Small intestine (tissue), 16 donors: ENCODE results near the gene USP17L27. TPM values are rescaled to one million over a fixed set of nuclear protein-coding genes. Genes with fewer than 3 reads are reported as not detected.
"Not testable (repeated sequence)": the region's sequence is repeated elsewhere in the genome, so short reads cannot be mapped to it uniquely, and the experiment has no call there.

Experiments
- DNase-seq, 2 donors: peaks; one replicate each; pipeline versions ENCODE4 v3.0.0 to v3.0.0-alpha.2; 2013
- FAIRE-seq: peaks from 2 replicates; lab custom pipeline; 2012; peaks lifted over from hg19 to GRCh38; lab: Jason Lieb, UNC
- H3K27ac ChIP-seq, 3 donors: one replicate each; pipeline ENCODE4 v1.5.1; 2013; ENCODE audit warnings: low read length in 2 of 3, mild to moderate bottlenecking in 2 of 3, control low read depth in 1 of 3, inconsistent platforms in 1 of 3, low read depth in 1 of 3, moderate library complexity in 1 of 3
- H3K27me3 ChIP-seq, 3 donors: one replicate each; pipeline ENCODE4 v1.6.1; 2013; ENCODE audit warnings: low read length in 3 of 3, inconsistent platforms in 1 of 3; ENCODE audit not compliant: control insufficient read depth in 3 of 3, insufficient read depth in 3 of 3
- H3K36me3 ChIP-seq, 3 donors: one replicate each; pipeline ENCODE4 v1.6.1; 2013; ENCODE audit warnings: low read length in 3 of 3, inconsistent platforms in 1 of 3, low read depth in 1 of 3, mild to moderate bottlenecking in 1 of 3, moderate library complexity in 1 of 3; ENCODE audit not compliant: control insufficient read depth in 3 of 3, insufficient read depth in 2 of 3
- H3K4me1 ChIP-seq, 3 donors: one replicate each; pipeline ENCODE4 v1.6.1; 2013; ENCODE audit warnings: low read length in 2 of 3, inconsistent platforms in 1 of 3, low read depth in 1 of 3, mild to moderate bottlenecking in 1 of 3, moderate library complexity in 1 of 3; ENCODE audit not compliant: control insufficient read depth in 3 of 3, insufficient read depth in 2 of 3
- H3K4me3 ChIP-seq, 3 donors: one replicate each; pipeline ENCODE4 v1.5.1; 2013; ENCODE audit warnings: low read length in 3 of 3, control low read depth in 1 of 3, inconsistent platforms in 1 of 3, low read depth in 1 of 3, mild to moderate bottlenecking in 1 of 3, moderate library complexity in 1 of 3
- H3K9me3 ChIP-seq, 2 donors: one replicate each; pipeline ENCODE4 v1.6.1; 2013; ENCODE audit warnings: low read depth in 1 of 2, low read length in 1 of 2; ENCODE audit not compliant: control insufficient read depth in 2 of 2, insufficient read depth in 1 of 2
- WGBS, 3 donors: extraction: QIAGEN DNeasy Blood & Tissue Kit; methylation state at CpG; one replicate each; pipeline ENCODE4 v1.1.7; 2013; 5-methylcytosine and 5-hydroxymethylcytosine counted together
- long read RNA-seq, 10 donors: transcript quantifications; one replicate each; lab custom pipeline, GENCODE V29; 2026
- polyA plus RNA-seq, 4 donors: library from polyadenylated mRNA; stranded (reverse) in 3 of 4; unstranded in 1 of 4; fragments of 200-250 nt in 3 of 4; fragments of 120-200 nt in 1 of 4; gene quantifications; one replicate each; pipeline versions ENCODE4 v1.2.1 to v1.2.3, GENCODE V29; 2013
- donor health status: healthy with polysubstance abuse.
- donor health status: control.
- donor health status: control.
- donor health status: Bipolar disorder and iron deficiency.
- donor health status: healthy.

Gene USP17L27
- not detected for polyA plus RNA-seq
- long read RNA-seq, donor 1 = 0 reads
- long read RNA-seq, donor 2 = 0 reads
- long read RNA-seq, donor 3 = 0 reads
- long read RNA-seq, donor 4 = 0 reads
- long read RNA-seq, donor 5 = 0 reads
- long read RNA-seq, donor 6 = 0 reads
- long read RNA-seq, donor 7 = 0 reads
- long read RNA-seq, donor 8 = 0 reads
- long read RNA-seq, donor 9 = 0 reads
- long read RNA-seq, donor 10 = 0 reads

DNA sequence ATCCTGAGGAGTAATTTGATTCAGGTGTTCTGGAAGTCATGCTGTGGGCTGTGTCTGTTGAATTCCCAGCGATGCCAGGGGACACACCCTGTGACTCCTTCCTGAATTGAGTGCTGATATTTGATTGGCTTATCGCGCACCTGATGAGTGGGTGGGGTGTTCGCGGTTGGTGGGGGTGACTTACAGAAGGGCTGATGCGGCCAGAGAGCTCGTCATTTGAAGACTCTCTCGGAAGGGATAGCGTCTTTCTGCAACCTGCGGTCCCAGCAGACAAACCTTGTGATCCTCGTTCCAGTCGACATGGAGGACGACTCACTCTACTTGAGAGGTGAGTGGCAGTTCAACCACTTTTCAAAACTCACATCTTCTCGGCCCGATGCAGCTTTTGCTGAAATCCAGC, at the start of gene USP17L27:
USP17L27 (plus strand) TSS at position 301 of the 400 bp plus-strand sequence; CDS start at position 301, 0 bp downstream.
- H3K27ac ChIP-seq, FAIRE-seq, H3K4me1 ChIP-seq, H3K27me3 ChIP-seq, DNase-seq, H3K36me3 ChIP-seq, H3K4me3 ChIP-seq, H3K9me3 ChIP-seq: not testable (repeated sequence)
- no CpG with 5 or more reads among the region's 15 CpGs for WGBS, 3 donors

GRCh38 chr4:9324191-9324590, 19.8 kb upstream of the USP17L27 start:
- H3K27me3 ChIP-seq, H3K9me3 ChIP-seq, H3K4me3 ChIP-seq, DNase-seq, FAIRE-seq, H3K27ac ChIP-seq, H3K4me1 ChIP-seq, H3K36me3 ChIP-seq: not testable (repeated sequence)
- 91 to 95% (median 93%) methylated on average over 1 of the region's 13 CpGs for WGBS, 3 donors

GRCh38 chr4:9324865-9325264, 19.1 kb upstream of the USP17L27 start, which contains the start of gene USP17L24:
Gene USP17L24 (plus strand): TSS chr4:9325165. CDS start chr4:9325165, 0 bp downstream.
- not testable (repeated sequence) for H3K9me3 ChIP-seq, H3K27me3 ChIP-seq, FAIRE-seq, H3K4me3 ChIP-seq, H3K27ac ChIP-seq, DNase-seq, H3K4me1 ChIP-seq, H3K36me3 ChIP-seq
- no CpG with 5 or more reads among the region's 15 CpGs for WGBS, 3 donors

DNA sequence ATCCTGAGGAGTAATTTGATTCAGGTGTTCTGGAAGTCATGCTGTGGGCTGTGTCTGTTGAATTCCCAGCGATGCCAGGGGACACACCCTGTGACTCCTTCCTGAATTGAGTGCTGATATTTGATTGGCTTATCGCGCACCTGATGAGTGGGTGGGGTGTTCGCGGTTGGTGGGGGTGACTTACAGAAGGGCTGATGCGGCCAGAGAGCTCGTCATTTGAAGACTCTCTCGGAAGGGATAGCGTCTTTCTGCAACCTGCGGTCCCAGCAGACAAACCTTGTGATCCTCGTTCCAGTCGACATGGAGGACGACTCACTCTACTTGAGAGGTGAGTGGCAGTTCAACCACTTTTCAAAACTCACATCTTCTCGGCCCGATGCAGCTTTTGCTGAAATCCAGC, 14.3 kb upstream of the USP17L27 start, which contains the start of gene USP17L25:
USP17L25 (plus strand) TSS at position 301 of the 400 bp plus-strand sequence; CDS start at position 301, 0 bp downstream.
- not testable (repeated sequence) for H3K4me3 ChIP-seq, H3K4me1 ChIP-seq, H3K9me3 ChIP-seq, H3K27ac ChIP-seq, H3K36me3 ChIP-seq, DNase-seq, FAIRE-seq, H3K27me3 ChIP-seq
- WGBS, 3 donors = no CpG with 5 or more reads among the region's 15 CpGs

GRCh38 chr4:9334358-9334757, 9.6 kb upstream of the USP17L27 start, which contains the start of gene USP17L26:
Gene USP17L26 (plus strand): TSS chr4:9334658. CDS start chr4:9334658, 0 bp downstream.
- WGBS, 3 donors = 100% methylated on average over 3 of the region's 15 CpGs; no CpG with 5 or more reads in 2 of the 3 donors
- not testable (repeated sequence) for H3K27ac ChIP-seq, H3K4me3 ChIP-seq, H3K27me3 ChIP-seq, H3K9me3 ChIP-seq, DNase-seq, H3K36me3 ChIP-seq, H3K4me1 ChIP-seq, FAIRE-seq

GRCh38 chr4:9339103-9339502, 4.8 kb upstream of the USP17L27 start, which contains the start of gene USP17L5:
Gene USP17L5 (plus strand): TSS chr4:9339403. CDS start chr4:9339403, 0 bp downstream.
- H3K27me3 ChIP-seq, FAIRE-seq: not testable (repeated sequence)

GRCh38 chr4:9348593-9348992, 4.6 kb downstream of the USP17L27 start, which contains the start of gene USP17L28:
Gene USP17L28 (plus strand): TSS chr4:9348893. CDS start chr4:9348893, 0 bp downstream.
- H3K36me3 ChIP-seq, FAIRE-seq, H3K27ac ChIP-seq, H3K4me1 ChIP-seq, H3K4me3 ChIP-seq, DNase-seq, H3K27me3 ChIP-seq, H3K9me3 ChIP-seq: not testable (repeated sequence)
- WGBS, 3 donors = no CpG with 5 or more reads among the region's 15 CpGs

More at GRCh38 chr4:9339103-9339502, 4.8 kb upstream of the USP17L27 start, which contains the start of gene USP17L5:
- H3K9me3 ChIP-seq, H3K27ac ChIP-seq, H3K4me3 ChIP-seq, DNase-seq, H3K36me3 ChIP-seq, H3K4me1 ChIP-seq: not testable (repeated sequence)
- WGBS, 3 donors = no CpG with 5 or more reads among the region's 15 CpGs

DNA sequence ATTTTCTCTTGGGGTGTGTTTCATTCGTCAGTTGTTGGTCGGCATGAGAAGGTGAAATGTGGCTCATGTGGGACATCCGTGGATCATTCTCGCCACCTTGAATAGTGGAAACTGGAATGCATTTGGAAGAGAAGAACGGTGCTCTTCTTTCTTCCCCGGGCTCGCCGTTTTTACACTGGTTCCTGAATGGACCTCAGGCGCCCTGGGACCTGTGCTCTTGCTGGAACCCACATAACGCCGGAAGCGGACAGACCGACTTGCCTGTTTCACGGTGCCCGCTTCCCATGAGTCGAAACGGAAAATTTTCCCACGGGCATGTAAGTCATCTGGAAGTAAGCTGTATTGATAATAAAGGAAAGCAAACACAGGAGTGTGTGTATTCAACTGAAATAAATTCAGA, 6.9 kb downstream of the USP17L27 start:
- not testable (repeated sequence) for H3K9me3 ChIP-seq, DNase-seq, H3K27me3 ChIP-seq, H3K36me3 ChIP-seq, H3K4me1 ChIP-seq, H3K4me3 ChIP-seq, H3K27ac ChIP-seq, FAIRE-seq
- WGBS, 3 donors = 93 to 96% (median 96%) methylated on average over 3 to 13 of the region's 18 CpGs
